ENCODE measurements around the gene AATK. TPM values are rescaled to one million over a fixed set of nuclear protein-coding genes. Genes with fewer than 3 reads are reported as not detected.

The AATK gene
- polyA plus RNA-seq, 2 of the 4 experiments (the other 2 are of a cell fraction), result 0.26 to 0.37 TPM

- no peak overlapping the region for H3K4me3 ChIP-seq
- H3K4me2 ChIP-seq, result no peak overlapping the region
- TF ChIP-seq NPAS2 (CRISPR knock-in tag; IDR thresholded peaks at IDR 0.05; ENCODE audit: borderline replicate concordance), result no peak
- TF ChIP-seq ZFP36 (IDR thresholded peaks at IDR 0.05; ENCODE audit: borderline replicate concordance, partially characterized antibody), result no peak
- TF ChIP-seq EP300 (IDR thresholded peaks at IDR 0.05), result no peak
- no peak for TF ChIP-seq HOXA7 (CRISPR knock-in tag; IDR thresholded peaks at IDR 0.05)
- TF ChIP-seq TFCP2L1 (CRISPR knock-in tag; IDR thresholded peaks at IDR 0.05), result no peak
- TF ChIP-seq BCL3 (IDR thresholded peaks at IDR 0.05), result no peak
- no peak for TF ChIP-seq REST (IDR thresholded peaks at IDR 0.05)
- no peak for TF ChIP-seq TP53 (CRISPR knock-in tag; IDR thresholded peaks at IDR 0.05)
- no peak for TF ChIP-seq POLR2A (IDR thresholded peaks at IDR 0.05; ENCODE audit: low read length)
- no peak for TF ChIP-seq MAZ (IDR thresholded peaks at IDR 0.05; ENCODE audit: borderline replicate concordance, low read depth, low read length)
- TF ChIP-seq ATOH8 (CRISPR knock-in tag; IDR thresholded peaks at IDR 0.05; ENCODE audit: low read depth), result no peak
- TF ChIP-seq MYC (IDR thresholded peaks at IDR 0.05; ENCODE audit: borderline replicate concordance, low read length), result no peak
- TF ChIP-seq NFE2L2 (conservative IDR thresholded peaks at IDR 0.05; ENCODE audit: low read length), result no peak
- no peak for TF ChIP-seq BHLHE40 (IDR thresholded peaks at IDR 0.05; ENCODE audit: low read depth, low read length)
- TF ChIP-seq MAX (IDR thresholded peaks at IDR 0.05), result no peak
- TF ChIP-seq EHF (CRISPR knock-in tag; IDR thresholded peaks at IDR 0.05), result no peak
- no peak for TF ChIP-seq CEBPB (IDR thresholded peaks at IDR 0.05)
- no peak for TF ChIP-seq HES2 (IDR thresholded peaks at IDR 0.05)
- no peak for TF ChIP-seq ELK1 (IDR thresholded peaks at IDR 0.05; ENCODE audit: low read depth, low read length)
- DNase-seq (ENCODE audit: low read depth in 1 of 2, low spot score in 1 of 2), result no peak
- FAIRE-seq, result no peak
- ATAC-seq, result no peak
- POLR2A ChIA-PET, result no interaction called here
- CTCF ChIA-PET, result interaction anchor here (0.5 to 1.4 kb wide), 7 partner anchors 12 to 507 kb away, joined by 3 to 5 read pairs (median 4); no protein-coding TSS in a partner anchor
- 80% methylated on average over 32 of the region's 39 CpGs for WGBS (ENCODE audit: missing lambda C conversion rate)
- no peak overlapping the region for H3K27ac ChIP-seq
- H3K4me1 ChIP-seq, result peaks cover 17% of the 10 kb centered on the region
- no peaks in the 10 kb centered on the region for H3K9me3 ChIP-seq
Observed at GRCh38 chr17:81123052-81124048, 42.7 kb downstream of the AATK start.

Measured in A549 (cell line).